ENCODE data around the gene ORC6. TPM values are rescaled to one million over a fixed set of nuclear protein-coding genes. Genes with fewer than 3 reads are reported as not detected.
A peak's percentile ranks its signal among the peaks of the same experiment; 100 is the strongest.

The ORC6 gene
- total RNA-seq, result 1.4 TPM
- long read RNA-seq, partial matches to known transcripts, result 0 of 5 reads
- long read RNA-seq, other reads (novel, unspliced or antisense), result 1 of 5 reads

GRCh38 chr16:46689365-46690280, at the start of gene ORC6:
Gene ORC6, plus strand, starts transcription at chr16:46689659. Its CDS starts 47 bp downstream, at chr16:46689706.
- no peaks in the 10 kb centered on the region for H3K36me3 ChIP-seq
- H3K4me3 ChIP-seq, result peak within 1 kb of the TSS; percentile 90
- H3K9me3 ChIP-seq (replicated peaks), result no peaks in the 10 kb centered on the region
- TF ChIP-seq, protein P1, sequence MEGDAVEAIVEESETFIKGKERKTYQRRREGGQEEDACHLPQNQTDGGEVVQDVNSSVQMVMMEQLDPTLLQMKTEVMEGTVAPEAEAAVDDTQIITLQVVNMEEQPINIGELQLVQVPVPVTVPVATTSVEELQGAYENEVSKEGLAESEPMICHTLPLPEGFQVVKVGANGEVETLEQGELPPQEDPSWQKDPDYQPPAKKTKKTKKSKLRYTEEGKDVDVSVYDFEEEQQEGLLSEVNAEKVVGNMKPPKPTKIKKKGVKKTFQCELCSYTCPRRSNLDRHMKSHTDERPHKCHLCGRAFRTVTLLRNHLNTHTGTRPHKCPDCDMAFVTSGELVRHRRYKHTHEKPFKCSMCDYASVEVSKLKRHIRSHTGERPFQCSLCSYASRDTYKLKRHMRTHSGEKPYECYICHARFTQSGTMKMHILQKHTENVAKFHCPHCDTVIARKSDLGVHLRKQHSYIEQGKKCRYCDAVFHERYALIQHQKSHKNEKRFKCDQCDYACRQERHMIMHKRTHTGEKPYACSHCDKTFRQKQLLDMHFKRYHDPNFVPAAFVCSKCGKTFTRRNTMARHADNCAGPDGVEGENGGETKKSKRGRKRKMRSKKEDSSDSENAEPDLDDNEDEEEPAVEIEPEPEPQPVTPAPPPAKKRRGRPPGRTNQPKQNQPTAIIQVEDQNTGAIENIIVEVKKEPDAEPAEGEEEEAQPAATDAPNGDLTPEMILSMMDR (IDR thresholded peaks at IDR 0.05; ENCODE audit: borderline replicate concordance), result no peak
- peak within 1 kb of the TSS; percentile 94 for H3K27ac ChIP-seq (replicated peaks)
- peak; percentile 98 for DNase-seq
- intact Hi-C loops (cut with micrococcal nuclease), result no loop called here
- no peaks in the 10 kb centered on the region for H3K27me3 ChIP-seq (ENCODE audit: low read depth)
- peaks cover 65% of the 10 kb centered on the region for H3K4me1 ChIP-seq

- Histone ChIP-seq H3K4me3 (no peak overlapping the region), H3K4me1 (no peaks in the 10 kb centered on the region), H3K9me3 (replicated peaks) (peaks cover 14% of the 10 kb centered on the region), H3K27me3 (ENCODE audit: low read depth) (no peaks in the 10 kb centered on the region), H3K27ac (replicated peaks) (no peak overlapping the region), H3K36me3 (no peaks in the 10 kb centered on the region)
- TF ChIP-seq, protein P1 (IDR thresholded peaks at IDR 0.05; ENCODE audit: borderline replicate concordance), result no peak
- DNase-seq, result no peak
- intact Hi-C loops (cut with micrococcal nuclease), result no loop called here
Measured at GRCh38 chr16:46648656-46649055, 40.8 kb upstream of the ORC6 start.

GRCh38 chr16:46649588-46650253, 39.7 kb upstream of the ORC6 start:
- H3K27me3 ChIP-seq (ENCODE audit: low read depth), result no peaks in the 10 kb centered on the region
- no peaks in the 10 kb centered on the region for H3K4me1 ChIP-seq
- intact Hi-C loops (cut with micrococcal nuclease), result no loop called here
- peak overlapping the region; percentile 26 for H3K4me3 ChIP-seq
- TF ChIP-seq, protein P1 (IDR thresholded peaks at IDR 0.05; ENCODE audit: borderline replicate concordance), result no peak
- H3K9me3 ChIP-seq (replicated peaks), result peaks cover 3% of the 10 kb centered on the region
- peak; percentile 51 for DNase-seq
- H3K36me3 ChIP-seq, result no peaks in the 10 kb centered on the region
- H3K27ac ChIP-seq (replicated peaks), result peak overlapping the region; percentile 52

DNA sequence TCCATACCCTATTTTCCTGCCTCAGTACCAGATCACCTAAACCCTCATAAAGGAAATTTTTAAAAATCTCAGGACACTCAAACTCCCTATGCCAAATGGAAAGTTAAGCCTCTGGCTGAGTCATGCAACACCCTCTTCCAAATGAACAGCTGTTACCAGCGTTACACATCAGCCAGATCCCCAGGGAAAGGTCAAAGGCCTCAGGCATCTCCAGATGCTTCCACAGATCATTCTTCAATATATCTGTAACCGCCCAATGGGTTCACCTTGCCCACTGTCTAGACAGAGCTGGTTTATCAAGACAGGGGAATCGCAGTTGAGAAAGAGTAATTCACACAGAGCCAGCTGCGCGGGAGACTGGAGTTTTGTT, 39.2 kb upstream of the ORC6 start:
- H3K27me3 ChIP-seq (ENCODE audit: low read depth), result no peaks in the 10 kb centered on the region
- H3K36me3 ChIP-seq, result no peaks in the 10 kb centered on the region
- intact Hi-C loops (cut with micrococcal nuclease), result no loop called here
- H3K9me3 ChIP-seq (replicated peaks), result no peaks in the 10 kb centered on the region
- H3K4me3 ChIP-seq, result peak overlapping the region; percentile 26
- TF ChIP-seq, protein P1 (IDR thresholded peaks at IDR 0.05; ENCODE audit: borderline replicate concordance), result no peak
- peak overlapping the region; percentile 52 for H3K27ac ChIP-seq (replicated peaks)
- H3K4me1 ChIP-seq, result no peaks in the 10 kb centered on the region
- no peak for DNase-seq

GRCh38 chr16:46651305-46651704, 38.2 kb upstream of the ORC6 start:
- Histone ChIP-seq H3K4me1 (no peaks in the 10 kb centered on the region), H3K27ac (replicated peaks) (no peak overlapping the region), H3K27me3 (ENCODE audit: low read depth) (no peaks in the 10 kb centered on the region), H3K4me3 (no peak overlapping the region), H3K9me3 (replicated peaks) (no peaks in the 10 kb centered on the region), H3K36me3 (no peaks in the 10 kb centered on the region)
- no peak for DNase-seq
- TF ChIP-seq, protein P1 (IDR thresholded peaks at IDR 0.05; ENCODE audit: borderline replicate concordance), result no peak
- intact Hi-C loops (cut with micrococcal nuclease), result no loop called here

Data from left ventricle myocardium inferior (tissue), 1 donor.